Caco-2 (cell line): ENCODE results near the gene STARD10. TPM values are rescaled to one million over a fixed set of nuclear protein-coding genes. Genes with fewer than 3 reads are reported as not detected.

Experiments used
- BruUV-seq: library from RNA; stranded (reverse); fragments of 400-500 nt; replicated peaks from 2 replicates; lab custom pipeline; 2021; lab: Mats Ljungman, UMichigan
- CTCF ChIA-PET: fragments of 300-600 bp; sonication (Branson Sonifier 250); formaldehyde crosslinking; loops from one replicate; lab custom pipeline; 2022; ENCODE audit warnings: antibody characterized with exemption; lab: Charles Lee
- POLR2A ChIA-PET: fragments of 300-600 bp; sonication (Branson Sonifier 250); formaldehyde crosslinking; loops from one replicate; lab custom pipeline; 2022; ENCODE audit warnings: antibody characterized with exemption; lab: Charles Lee
- DNase-seq, 2 experiments: peaks; one replicate each; pipeline versions ENCODE4 v3.0.0 to v3.0.0-alpha.2; 2020 to 2022
- H3K27me3 ChIP-seq: replicated peaks from 2 replicates; pipeline ENCODE4 v1.6.0; 2011; ENCODE audit warnings: low read length; ENCODE audit not compliant: control insufficient read depth, insufficient read depth
- H3K36me3 ChIP-seq: 2 replicates; pipeline ENCODE4 v1.5.1; 2011; ENCODE audit warnings: low read length; ENCODE audit not compliant: control insufficient read depth, insufficient read depth
- H3K4me1 ChIP-seq: fragments of 250-450 bp; sonication (Bioruptor Pico); 2 replicates; pipeline ENCODE4 v1.5.1; 2020; ENCODE audit warnings: mild to moderate bottlenecking
- H3K4me3 ChIP-seq: 2 replicates; pipeline ENCODE4 v1.5.1; 2011; ENCODE audit warnings: low read depth, mild to moderate bottlenecking, control low read depth, low read length
- H3K9me3 ChIP-seq: fragments of 250-450 bp; sonication (Bioruptor Pico); 2 replicates; pipeline ENCODE4 v1.5.1; 2020; ENCODE audit warnings: mild to moderate bottlenecking, moderate library complexity
- H3K27ac Mint-ChIP-seq: one replicate; pipeline ENCODE4 v1.8.0; 2022; ENCODE audit warnings: mixed read lengths; ENCODE audit not compliant: unreplicated experiment
- H3K27me3 Mint-ChIP-seq: one replicate; pipeline ENCODE4 v1.8.0; 2022; ENCODE audit warnings: mixed read lengths; ENCODE audit not compliant: insufficient read depth, unreplicated experiment
- H3K36me3 Mint-ChIP-seq: one replicate; pipeline ENCODE4 v1.8.0; 2022; ENCODE audit warnings: mild to moderate bottlenecking, mixed read lengths; ENCODE audit not compliant: insufficient read depth, unreplicated experiment
- H3K4me1 Mint-ChIP-seq: one replicate; pipeline ENCODE4 v1.8.0; 2022; ENCODE audit warnings: low read depth, mixed read lengths; ENCODE audit not compliant: unreplicated experiment
- H3K4me3 Mint-ChIP-seq: one replicate; pipeline ENCODE4 v1.8.0; 2022; ENCODE audit warnings: mild to moderate bottlenecking, moderate library complexity, mixed read lengths; ENCODE audit not compliant: unreplicated experiment
- H3K9me3 Mint-ChIP-seq: one replicate; pipeline ENCODE4 v1.8.0; 2022; ENCODE audit warnings: mixed read lengths; ENCODE audit not compliant: unreplicated experiment
- intact Hi-C: fragments of 100-400 bp; cut with micrococcal nuclease; formaldehyde crosslinking; loops from one replicate; pipeline ENCODE4 v1.10.0; 2022; ENCODE audit not compliant: unreplicated experiment
- total RNA-seq: library from RNA; stranded (reverse); gene quantifications from 2 replicates; pipeline ENCODE4 v1.2.3, GENCODE V29; 2022
- TF ChIP-seq, protein P1 (sequence below), 2 experiments: fragments of 200-600 bp in 1 of 2; IDR thresholded peaks; 1 replicate in 1 of 2; 2 replicates in 1 of 2; pipeline versions ENCODE4 v1.5.1 to v1.8.0; 2011 to 2022; ENCODE audit warnings: antibody characterized with exemption in 1 of 2, control low read depth in 1 of 2, inconsistent platforms in 1 of 2, low read depth in 1 of 2, low read length in 1 of 2, mild to moderate bottlenecking in 1 of 2, moderate library complexity in 1 of 2; ENCODE audit not compliant: insufficient read depth in 1 of 2, severe bottlenecking in 1 of 2, unreplicated experiment in 1 of 2

Gene STARD10
- total RNA-seq, 1 experiment from 2014 or later = 492 TPM

GRCh38 chr11:72776117-72776843 is 17.6 kb downstream of the STARD10 start:
- intact Hi-C loops = loop anchor here (5.0 kb wide), 1 partner anchor 36 kb away; the partner anchor contains the start of gene ATG16L2
- Histone ChIP-seq H3K36me3 (peaks cover 44% of the 10 kb centered on the region), H3K27me3 (no peaks in the 10 kb centered on the region), H3K4me3 (no peak overlapping the region), H3K4me1 (peaks cover 47% of the 10 kb centered on the region), H3K9me3 (no peaks in the 10 kb centered on the region)
- TF ChIP-seq, protein P1, sequence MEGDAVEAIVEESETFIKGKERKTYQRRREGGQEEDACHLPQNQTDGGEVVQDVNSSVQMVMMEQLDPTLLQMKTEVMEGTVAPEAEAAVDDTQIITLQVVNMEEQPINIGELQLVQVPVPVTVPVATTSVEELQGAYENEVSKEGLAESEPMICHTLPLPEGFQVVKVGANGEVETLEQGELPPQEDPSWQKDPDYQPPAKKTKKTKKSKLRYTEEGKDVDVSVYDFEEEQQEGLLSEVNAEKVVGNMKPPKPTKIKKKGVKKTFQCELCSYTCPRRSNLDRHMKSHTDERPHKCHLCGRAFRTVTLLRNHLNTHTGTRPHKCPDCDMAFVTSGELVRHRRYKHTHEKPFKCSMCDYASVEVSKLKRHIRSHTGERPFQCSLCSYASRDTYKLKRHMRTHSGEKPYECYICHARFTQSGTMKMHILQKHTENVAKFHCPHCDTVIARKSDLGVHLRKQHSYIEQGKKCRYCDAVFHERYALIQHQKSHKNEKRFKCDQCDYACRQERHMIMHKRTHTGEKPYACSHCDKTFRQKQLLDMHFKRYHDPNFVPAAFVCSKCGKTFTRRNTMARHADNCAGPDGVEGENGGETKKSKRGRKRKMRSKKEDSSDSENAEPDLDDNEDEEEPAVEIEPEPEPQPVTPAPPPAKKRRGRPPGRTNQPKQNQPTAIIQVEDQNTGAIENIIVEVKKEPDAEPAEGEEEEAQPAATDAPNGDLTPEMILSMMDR (IDR thresholded peaks at IDR 0.05; ENCODE audit: insufficient read depth in 1 of 2, low read depth in 1 of 2, low read length in 1 of 2, severe bottlenecking in 1 of 2, unreplicated experiment in 1 of 2) = no peak
- no peak for DNase-seq
- no TSS peak for BruUV-seq
- ChIA-PET CTCF (interaction anchor here (1.4 to 7.9 kb wide), 4 partner anchors 10 to 46 kb away, joined by 3 to 74 read pairs (median 8); partner anchors contain the start of gene STARD10), POLR2A (interaction anchor here (0.6 to 4.2 kb wide), 5 partner anchors 10 to 51 kb away, joined by 3 to 33 read pairs (median 4); partner anchors contain the start of gene STARD10)
- no peaks in the 10 kb centered on the region for H3K9me3 Mint-ChIP-seq
- H3K4me1 Mint-ChIP-seq = peaks cover 55% of the 10 kb centered on the region
- H3K4me3 Mint-ChIP-seq = no peak overlapping the region
- no peaks in the 10 kb centered on the region for H3K27me3 Mint-ChIP-seq
- H3K27ac Mint-ChIP-seq = peak overlapping the region; percentile 37
- H3K36me3 Mint-ChIP-seq = peaks cover 51% of the 10 kb centered on the region

DNA sequence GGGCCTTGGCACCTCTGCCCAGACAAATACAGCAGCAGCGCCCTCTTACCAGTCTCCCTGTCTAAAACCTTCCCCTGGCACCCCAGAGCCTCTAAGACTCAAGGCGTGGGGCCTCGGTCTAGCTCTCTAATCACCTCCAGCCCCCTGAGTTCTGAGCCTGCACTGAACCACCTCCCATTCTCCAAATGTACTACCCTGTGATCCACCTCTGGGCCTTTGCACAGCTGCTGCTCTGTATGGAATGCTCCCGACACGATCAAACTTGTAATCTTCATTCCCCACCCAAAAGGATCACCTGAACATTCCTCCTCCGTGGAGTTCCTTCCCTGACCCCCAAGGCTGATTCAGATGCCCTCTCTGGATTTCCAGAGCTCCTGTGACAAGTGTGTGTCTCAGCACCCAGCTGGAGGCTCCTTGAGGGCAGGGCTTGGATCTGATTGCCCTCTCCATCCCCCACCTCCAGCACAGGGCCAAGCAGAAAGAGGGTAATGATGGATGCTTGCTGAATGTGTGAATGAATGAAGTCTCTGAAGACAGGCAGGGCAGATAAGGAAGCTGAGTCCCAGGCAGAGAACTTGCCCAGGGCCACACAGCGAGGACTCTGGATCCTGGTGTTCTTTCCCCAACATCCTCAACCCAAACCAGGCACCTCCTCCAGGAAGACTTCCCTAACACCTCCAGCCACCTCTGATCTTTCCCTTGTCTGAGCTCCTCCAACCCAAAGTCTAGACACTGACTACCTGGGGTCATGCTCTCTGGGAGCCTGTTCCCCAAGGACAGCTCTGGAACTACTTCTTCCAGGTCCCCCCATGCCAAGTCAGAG is 18.3 kb downstream of the STARD10 start:
- TF ChIP-seq, protein P1 (IDR thresholded peaks at IDR 0.05; ENCODE audit: insufficient read depth in 1 of 2, low read depth in 1 of 2, low read length in 1 of 2, severe bottlenecking in 1 of 2, unreplicated experiment in 1 of 2) = no peak
- peaks cover 49% of the 10 kb centered on the region for H3K4me1 ChIP-seq
- POLR2A ChIA-PET = interaction anchor here (0.6 to 4.2 kb wide), 3 partner anchors 11 to 50 kb away, joined by 3 to 33 read pairs (median 3); no protein-coding TSS in a partner anchor
- H3K27me3 ChIP-seq = no peaks in the 10 kb centered on the region
- BruUV-seq = no TSS peak
- Mint-ChIP-seq H3K4me1 (peaks cover 60% of the 10 kb centered on the region), H3K27ac (peak overlapping the region; percentile 37), H3K4me3 (no peak overlapping the region), H3K36me3 (peaks cover 52% of the 10 kb centered on the region), H3K9me3 (no peaks in the 10 kb centered on the region), H3K27me3 (no peaks in the 10 kb centered on the region)
- DNase-seq = no peak
- peaks cover 43% of the 10 kb centered on the region for H3K36me3 ChIP-seq
- CTCF ChIA-PET = interaction anchor here (1.4 to 7.9 kb wide), 3 partner anchors 11 to 37 kb away, joined by 3 to 74 read pairs (median 13); partner anchors contain the start of gene STARD10
- intact Hi-C loops = loop anchor here (5.0 kb wide), 1 partner anchor 37 kb away; the partner anchor contains the start of gene ATG16L2
- no peak overlapping the region for H3K4me3 ChIP-seq
- H3K9me3 ChIP-seq = no peaks in the 10 kb centered on the region

DNA sequence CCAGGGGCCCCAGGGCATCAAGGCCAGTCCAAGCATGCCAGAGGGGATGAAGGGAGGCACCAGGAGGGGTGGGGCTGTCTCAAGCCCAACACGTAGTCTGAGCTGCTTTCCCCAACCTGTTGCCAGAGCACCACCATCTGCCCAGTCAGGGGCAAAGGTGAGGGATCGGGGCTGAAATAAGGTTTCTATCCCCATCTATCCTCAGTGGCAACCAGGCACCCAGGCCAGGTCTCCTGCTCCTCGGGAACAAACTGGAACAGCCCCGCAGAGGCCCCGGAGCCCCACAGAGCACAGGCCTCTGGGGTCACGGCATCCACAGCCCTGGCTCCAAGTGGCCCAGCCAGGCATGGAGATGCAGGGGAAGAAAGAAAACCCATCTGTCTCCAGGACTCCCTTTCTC is 19.3 kb downstream of the STARD10 start:
- peaks cover 51% of the 10 kb centered on the region for H3K36me3 Mint-ChIP-seq
- Histone ChIP-seq H3K4me3 (no peak overlapping the region), H3K4me1 (peaks cover 39% of the 10 kb centered on the region), H3K27me3 (no peaks in the 10 kb centered on the region), H3K36me3 (peaks cover 37% of the 10 kb centered on the region), H3K9me3 (no peaks in the 10 kb centered on the region)
- H3K27me3 Mint-ChIP-seq = no peaks in the 10 kb centered on the region
- intact Hi-C loops = no loop called here
- BruUV-seq = no TSS peak
- TF ChIP-seq, protein P1 (IDR thresholded peaks at IDR 0.05; ENCODE audit: insufficient read depth in 1 of 2, low read depth in 1 of 2, low read length in 1 of 2, severe bottlenecking in 1 of 2, unreplicated experiment in 1 of 2) = no peak
- H3K9me3 Mint-ChIP-seq = no peaks in the 10 kb centered on the region
- peak in 1 of 2 experiments; percentile 38 for DNase-seq
- H3K27ac Mint-ChIP-seq = no peak overlapping the region
- POLR2A ChIA-PET = interaction anchor here (4.2 kb wide), 1 partner anchor 12 kb away, joined by 33 read pairs; no protein-coding TSS in a partner anchor
- CTCF ChIA-PET = interaction anchor here (1.4 to 1.6 kb wide), 2 partner anchors 38 to 71 kb away, joined by 3 read pairs; no protein-coding TSS in a partner anchor
- no peak overlapping the region for H3K4me3 Mint-ChIP-seq
- peaks cover 54% of the 10 kb centered on the region for H3K4me1 Mint-ChIP-seq
